OCI-LY7 (cell line): ENCODE data around the gene NME3. TPM values are rescaled to one million over a fixed set of nuclear protein-coding genes. Genes with fewer than 3 reads are reported as not detected.

Experiments used
- BruUV-seq: library from RNA; stranded (reverse); fragments of 400-500 nt; replicated peaks from 2 replicates; lab custom pipeline; 2021; lab: Mats Ljungman, UMichigan
- CTCF ChIA-PET: fragments of 300-600 bp; sonication (Branson Sonifier 250); formaldehyde crosslinking; loops from one replicate; lab custom pipeline; 2022; ENCODE audit warnings: antibody characterized with exemption; ENCODE audit not compliant: unreplicated experiment; lab: Charles Lee
- POLR2A ChIA-PET: fragments of 300-600 bp; sonication (Branson Sonifier 250); formaldehyde crosslinking; loops from one replicate; lab custom pipeline; 2022; ENCODE audit warnings: antibody characterized with exemption; lab: Charles Lee
- DNase-seq: peaks from one replicate; pipeline ENCODE4 v3.0.0-alpha.2; 2015; ENCODE audit warnings: low spot score
- H2AFZ ChIP-seq: fragments of 200-600 bp; sonication (generic), shearing (Covaris generic); 2 replicates; pipeline ENCODE4 v1.6.1; 2014; ENCODE audit warnings: mild to moderate bottlenecking, antibody characterized with exemption, low read length, moderate library complexity
- H3K27ac ChIP-seq: fragments of 200-600 bp; sonication (generic); 2 replicates; pipeline ENCODE4 v1.5.1; 2014; ENCODE audit warnings: mixed run types, low read depth, mild to moderate bottlenecking, moderate library complexity, low read length, inconsistent platforms; ENCODE audit not compliant: poor library complexity, severe bottlenecking
- H3K36me3 ChIP-seq: fragments of 200-600 bp; sonication (generic); 2 replicates; pipeline ENCODE4 v1.6.1; 2014; ENCODE audit warnings: mild to moderate bottlenecking, antibody characterized with exemption, low read length, moderate library complexity, mixed read lengths; ENCODE audit not compliant: insufficient read depth
- H3K4me1 ChIP-seq: fragments of 200-600 bp; sonication (generic); 2 replicates; pipeline ENCODE4 v1.5.1; 2014; ENCODE audit warnings: mild to moderate bottlenecking, low read length; ENCODE audit not compliant: insufficient read depth, poor library complexity, severe bottlenecking
- H3K4me2 ChIP-seq: fragments of 200-600 bp; sonication (generic); 2 replicates; pipeline ENCODE4 v1.6.1; 2014; ENCODE audit warnings: mild to moderate bottlenecking, low read length
- H3K4me3 ChIP-seq: fragments of 200-600 bp; sonication (generic); 2 replicates; pipeline ENCODE4 v1.5.1; 2014; ENCODE audit warnings: mild to moderate bottlenecking, low read depth, low read length; ENCODE audit not compliant: poor library complexity, severe bottlenecking
- H3K79me2 ChIP-seq: fragments of 200-600 bp; sonication (generic); 2 replicates; pipeline ENCODE4 v1.6.1; 2016; ENCODE audit warnings: low read depth, mild to moderate bottlenecking, low read length, moderate library complexity, mixed read lengths; ENCODE audit not compliant: insufficient read depth
- H3K9me2 ChIP-seq: fragments of 200-600 bp; sonication (generic); 2 replicates; pipeline ENCODE4 v1.6.1; 2016; ENCODE audit warnings: mild to moderate bottlenecking, low read length, mixed read lengths; ENCODE audit not compliant: insufficient read depth
- H3K9me3 ChIP-seq: fragments of 200-600 bp; sonication (generic); 2 replicates; pipeline ENCODE4 v1.6.1; 2014; ENCODE audit warnings: mild to moderate bottlenecking, mixed run types, low read length, mixed read lengths
- H4K20me1 ChIP-seq: fragments of 200-600 bp; sonication (generic); 2 replicates; pipeline ENCODE4 v1.6.1; 2014; ENCODE audit warnings: mild to moderate bottlenecking, antibody characterized with exemption, low read length, moderate library complexity, mixed read lengths; ENCODE audit not compliant: insufficient read depth
- CTCF ChIP-seq: fragments of 200-600 bp; sonication (generic); conservative IDR thresholded peaks from 2 replicates; pipeline ENCODE4 v1.5.1; 2014; ENCODE audit warnings: mild to moderate bottlenecking, antibody characterized with exemption, low read length, moderate library complexity, mixed read lengths
- EZH2phosphoT487 ChIP-seq: fragments of 200-600 bp; sonication (generic); IDR thresholded peaks from 2 replicates; pipeline ENCODE4 v1.6.1; 2018; ENCODE audit warnings: low read depth, borderline replicate concordance, mild to moderate bottlenecking, mixed run types, antibody characterized with exemption, low read length, moderate library complexity, mixed read lengths
- intact Hi-C: fragments of 100-400 bp; cut with micrococcal nuclease; formaldehyde crosslinking; loops from one replicate; pipeline ENCODE4 v1.10.0; 2022; ENCODE audit not compliant: unreplicated experiment
- total RNA-seq, 2 experiments: library from RNA; depleted of rRNA in 1 of 2; stranded (reverse); fragments of >200 nt in 1 of 2; shearing (Covaris generic) in 1 of 2; gene quantifications; 2 replicates each; pipeline ENCODE4 v1.2.3, GENCODE V29; 2014 to 2022

NME3 gene
- total RNA-seq, 2 experiments from 2014 or later, result 34.8 to 54.5 TPM

DNA sequence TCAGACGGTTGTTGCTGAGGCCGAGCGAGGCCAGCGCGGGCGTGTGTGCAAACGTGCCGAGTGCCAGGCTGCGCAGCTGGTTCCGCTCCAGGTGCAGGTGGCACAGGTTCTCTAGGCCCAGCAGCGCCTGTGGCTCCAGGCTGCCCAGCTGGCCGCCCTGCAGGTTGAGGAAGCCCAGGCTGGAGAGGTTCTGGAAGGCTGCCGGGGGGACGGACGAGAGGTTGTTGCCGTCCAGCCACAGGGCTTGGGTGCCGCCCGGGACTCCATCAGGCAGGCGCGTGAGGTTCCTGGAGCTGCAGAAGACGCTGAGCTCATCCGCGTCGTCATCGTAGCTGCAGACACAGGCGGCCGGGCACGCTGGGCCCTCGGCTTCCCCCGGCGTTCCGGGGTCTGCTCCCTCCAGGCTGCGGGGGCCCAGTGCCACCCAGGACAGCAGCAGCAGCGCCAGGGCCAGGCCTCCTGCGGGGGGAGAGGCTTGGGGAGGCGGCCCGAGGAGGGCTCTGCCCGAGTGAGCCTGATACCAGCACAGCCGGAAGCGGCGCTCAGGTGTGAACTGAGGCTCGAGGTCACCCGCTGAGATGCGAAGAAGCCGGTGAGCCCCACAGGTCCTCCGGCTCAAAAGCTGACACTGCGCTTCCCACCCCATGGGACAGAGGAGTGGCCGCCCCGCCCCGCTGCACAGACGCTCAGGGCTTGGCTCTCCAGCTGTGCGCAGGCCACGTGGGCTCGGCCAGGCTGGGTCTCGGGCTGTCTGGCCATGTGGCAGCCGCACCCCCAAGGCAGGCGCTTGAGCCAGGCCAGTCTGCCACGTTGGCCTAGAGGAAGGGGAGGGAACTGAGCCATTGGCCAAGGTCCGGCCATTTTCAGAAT lies 20.8 kb upstream of the NME3 start:
- Histone ChIP-seq H4K20me1 (no peaks in the 10 kb centered on the region), H3K4me2 (no peak overlapping the region), H3K79me2 (no peaks in the 10 kb centered on the region), H3K27ac (no peak overlapping the region), H3K9me2 (no peaks in the 10 kb centered on the region), H2AFZ (no peak overlapping the region), H3K9me3 (0 out of 2 replicates have a peak, but pooled peaks cover under 1% of the 10 kb centered on the region), H3K4me3 (no peak overlapping the region), H3K4me1 (no peaks in the 10 kb centered on the region), H3K36me3 (peaks cover 28% of the 10 kb centered on the region; the same call in 1 of the 2 replicates)
- TF ChIP-seq CTCF, result no peak
- no peak for TF ChIP-seq EZH2phosphoT487
- DNase-seq, result no peak
- ChIA-PET POLR2A (no interaction called here), CTCF (no interaction called here)
- intact Hi-C loops, result no loop called here
- no TSS peak for BruUV-seq

GRCh38 chr16:1791256-1791942 lies 20.1 kb upstream of the NME3 start:
- Histone ChIP-seq H3K36me3 (peaks cover 35% of the 10 kb centered on the region; the same call in 1 of the 2 replicates), H2AFZ (no peak overlapping the region), H3K4me2 (no peak overlapping the region), H3K9me3 (no peaks in the 10 kb centered on the region), H3K4me1 (no peaks in the 10 kb centered on the region), H4K20me1 (no peaks in the 10 kb centered on the region), H3K79me2 (no peaks in the 10 kb centered on the region), H3K4me3 (no peak overlapping the region), H3K27ac (no peak overlapping the region), H3K9me2 (no peaks in the 10 kb centered on the region)
- intact Hi-C loops, result no loop called here
- DNase-seq, result no peak
- ChIA-PET CTCF (no interaction called here), POLR2A (interaction anchor here (1.1 kb wide), 1 partner anchor 9 kb away, joined by 3 read pairs; the partner anchor contains the start of genes NUBP2 and SPSB3)
- TF ChIP-seq CTCF (no peak), EZH2phosphoT487 (no peak)
- no TSS peak for BruUV-seq
